ENCODE results near the gene AKR1B15. TPM values are rescaled to one million over a fixed set of nuclear protein-coding genes. Genes with fewer than 3 reads are reported as not detected.
"Not testable (repeated sequence)": the region's sequence is repeated elsewhere in the genome, so short reads cannot be mapped to it uniquely, and the experiment has no call there.

The AKR1B15 gene
- not detected in 2 replicates for total RNA-seq (2014; rRNA removed; shearing (Covaris generic))

DNA sequence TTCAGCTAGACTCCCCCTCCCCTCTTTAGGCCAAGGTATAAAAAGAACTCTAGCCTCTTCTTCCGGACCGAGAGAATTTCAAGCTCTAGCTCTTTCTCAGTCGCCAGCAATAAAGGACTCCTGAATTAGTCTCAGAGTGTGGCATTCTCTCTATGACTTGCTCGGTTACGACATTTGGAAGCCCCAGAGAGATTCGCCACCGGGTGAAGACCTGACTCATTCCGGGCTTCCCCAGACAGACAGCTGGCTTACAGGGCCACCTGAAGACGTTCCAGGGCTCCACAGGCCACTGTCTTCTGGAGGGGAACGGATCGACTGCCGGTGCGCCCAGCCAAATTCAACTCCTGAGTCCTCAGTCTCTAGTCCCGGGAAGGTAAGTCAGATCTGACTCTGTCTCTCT, at the start of gene AKR1B15:
TSS of gene AKR1B15 (plus strand) at position 234 of the 400 bp plus-strand sequence. CDS start 15,510 bp downstream, outside the sequence.
- DNase-seq (ENCODE audit: low spot score): no peak

DNA sequence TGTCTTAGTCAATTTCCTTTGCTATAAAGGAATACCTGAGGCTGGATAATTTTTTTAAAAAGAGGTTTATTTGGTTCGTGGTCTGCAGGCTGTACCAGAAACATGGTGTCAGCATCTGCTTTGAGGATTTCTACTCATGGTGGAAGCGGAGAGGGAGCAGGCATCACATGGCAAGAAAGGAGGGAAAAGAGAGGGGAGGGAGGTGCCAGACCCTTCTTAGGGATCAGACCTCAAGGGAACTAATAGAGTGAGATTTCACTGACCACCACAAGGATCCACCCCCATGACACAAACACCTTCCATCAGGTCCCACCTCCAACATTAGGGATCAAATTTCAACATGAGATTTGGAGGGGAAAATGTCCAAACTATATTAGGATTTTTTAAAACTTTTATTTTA, 48.5 kb upstream of the AKR1B15 start:
- no peak for DNase-seq (ENCODE audit: low spot score)

DNA sequence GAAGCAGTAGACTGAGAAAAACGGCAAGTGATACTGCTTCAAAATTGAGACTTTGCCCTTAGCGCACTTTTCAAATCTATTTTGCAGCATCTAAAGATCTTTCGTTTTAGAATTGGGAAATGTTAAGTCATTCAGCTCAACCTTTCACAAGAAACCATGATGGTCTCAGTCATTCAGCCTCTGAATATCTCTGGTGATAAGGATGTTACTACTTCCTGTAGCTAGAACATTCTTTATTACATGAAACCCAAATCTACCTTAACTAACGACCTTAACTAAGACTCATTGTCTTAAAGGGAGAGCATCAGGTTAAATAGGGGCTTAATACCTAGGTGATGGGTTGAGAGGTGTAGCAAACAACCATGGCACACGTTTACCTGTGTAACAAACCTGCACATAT, 47.9 kb upstream of the AKR1B15 start:
- DNase-seq (ENCODE audit: low spot score): no peak

DNA sequence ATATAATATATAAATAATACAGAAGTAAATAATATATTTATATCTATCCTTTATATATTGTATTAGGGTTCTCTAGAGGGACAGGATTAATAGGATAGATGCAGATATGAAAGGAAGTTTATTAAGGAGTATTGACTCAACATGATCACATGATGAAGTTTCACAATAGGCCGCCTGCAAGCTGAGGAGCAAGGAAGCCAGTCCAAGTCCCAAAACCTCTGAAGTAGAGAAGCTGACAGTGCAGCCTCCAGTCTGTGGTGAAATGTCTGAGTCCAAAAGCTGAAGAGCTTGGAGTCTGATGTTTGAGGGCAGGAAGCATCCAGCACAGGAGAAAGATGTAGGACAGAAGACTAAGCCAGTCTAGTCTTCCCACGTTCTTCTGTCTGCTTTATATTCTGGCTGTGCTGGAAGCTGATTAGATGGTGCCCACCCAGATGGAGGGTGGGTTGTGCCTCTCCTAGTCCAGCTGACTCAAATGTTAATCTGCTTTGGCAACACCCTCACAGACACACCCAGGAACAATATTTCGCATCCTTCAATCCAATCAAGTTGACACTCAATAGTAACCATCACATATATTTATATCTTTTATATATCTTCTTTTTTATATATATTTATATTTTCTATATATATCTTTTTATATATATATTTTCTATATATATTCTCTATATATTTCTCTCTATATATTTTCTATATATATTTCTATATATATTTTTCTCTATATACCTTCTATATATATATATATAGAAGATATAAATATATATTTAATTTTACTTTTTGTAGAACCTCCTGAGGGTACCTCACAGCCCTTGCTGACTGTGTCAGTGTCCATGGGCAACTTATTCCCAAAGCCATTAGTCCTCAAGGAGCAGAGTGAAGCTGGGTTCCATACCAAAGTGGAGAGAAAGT, 46.2 kb upstream of the AKR1B15 start:
- DNase-seq (ENCODE audit: low spot score): no peak

DNA sequence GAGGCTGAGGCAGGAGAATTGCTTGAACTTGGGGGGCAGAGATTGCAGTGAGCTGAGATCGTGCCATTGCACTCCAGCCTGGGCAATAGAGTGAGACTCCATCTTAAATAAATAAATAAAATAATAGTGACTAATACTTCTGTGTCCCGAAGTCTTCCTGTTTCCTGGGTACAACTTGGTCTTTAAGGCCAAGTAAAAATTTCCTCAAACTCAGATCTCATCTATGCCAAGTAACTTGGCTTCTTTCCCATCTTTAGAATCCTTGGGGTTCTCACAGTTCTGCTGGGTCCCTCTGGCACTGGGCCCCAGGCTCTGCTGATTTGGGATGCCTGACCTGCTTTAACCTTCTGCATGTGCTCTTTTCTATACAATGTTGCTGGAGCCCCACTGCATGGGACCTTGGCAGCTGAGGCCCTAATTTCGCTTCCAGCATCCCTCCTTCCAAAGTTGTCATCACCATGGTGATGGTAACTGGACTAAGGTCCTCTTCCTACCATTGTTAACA, 44.2 kb upstream of the AKR1B15 start:
- no peak for DNase-seq (ENCODE audit: low spot score)

DNA sequence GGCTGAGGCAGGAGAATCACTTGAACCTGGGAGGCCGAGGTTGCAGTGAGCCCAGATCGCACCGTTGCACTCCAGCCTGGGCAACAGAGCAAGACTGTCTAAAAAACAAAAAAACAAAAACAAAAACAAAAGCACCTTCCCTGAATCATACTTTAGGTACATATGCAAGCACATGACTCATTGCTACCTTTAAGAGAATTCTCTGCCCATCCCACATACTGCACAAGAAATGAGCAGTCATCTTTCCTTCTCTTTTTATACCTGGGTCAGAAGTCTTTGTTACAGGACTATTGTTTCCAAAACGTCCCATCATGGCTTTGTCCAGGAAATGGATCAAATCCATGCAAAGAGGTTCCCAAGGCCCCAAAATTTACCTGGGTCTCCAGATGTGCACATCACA, 43.1 kb upstream of the AKR1B15 start:
- DNase-seq (ENCODE audit: low spot score): no peak

DNA sequence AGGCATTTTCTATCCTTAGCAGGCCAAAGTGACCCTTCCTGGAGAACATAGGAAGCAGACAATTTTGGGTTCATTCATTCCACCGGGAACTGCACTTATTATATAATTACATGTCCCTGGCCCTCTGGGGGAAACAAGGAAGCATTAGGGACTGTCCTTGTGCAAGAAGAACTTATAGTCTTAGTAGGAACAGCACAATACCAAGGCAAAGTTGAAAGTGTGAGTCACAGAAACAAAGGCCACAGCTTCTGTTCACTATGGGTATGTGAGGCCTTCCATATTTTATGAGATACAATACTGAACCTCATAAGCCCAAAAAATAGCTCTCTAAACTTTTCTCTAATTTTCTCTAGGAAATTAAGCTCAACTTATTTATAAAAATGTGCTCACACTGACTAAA, 39.9 kb upstream of the AKR1B15 start:
- no peak for DNase-seq (ENCODE audit: low spot score)

DNA sequence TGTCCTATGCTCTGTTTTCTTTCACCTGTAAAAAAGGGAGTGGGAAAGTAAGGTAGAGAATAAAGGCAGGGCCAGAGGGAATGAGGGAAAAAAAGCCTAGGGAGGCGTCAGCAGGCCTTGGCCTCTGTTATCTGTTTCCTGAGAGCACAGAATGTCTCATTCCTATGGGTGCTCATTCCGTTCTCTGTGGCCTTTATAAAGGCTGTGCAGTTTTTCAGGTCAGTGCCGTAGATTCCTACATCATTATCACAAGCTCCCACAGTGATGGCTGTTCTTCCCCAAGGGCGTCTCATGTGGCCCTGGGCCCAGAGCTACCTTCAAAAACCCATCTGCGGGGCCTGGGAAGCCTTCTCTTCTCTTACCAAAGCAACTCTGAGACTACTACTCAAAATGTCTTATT, 38.3 kb upstream of the AKR1B15 start:
- no peak for DNase-seq (ENCODE audit: low spot score)

DNA sequence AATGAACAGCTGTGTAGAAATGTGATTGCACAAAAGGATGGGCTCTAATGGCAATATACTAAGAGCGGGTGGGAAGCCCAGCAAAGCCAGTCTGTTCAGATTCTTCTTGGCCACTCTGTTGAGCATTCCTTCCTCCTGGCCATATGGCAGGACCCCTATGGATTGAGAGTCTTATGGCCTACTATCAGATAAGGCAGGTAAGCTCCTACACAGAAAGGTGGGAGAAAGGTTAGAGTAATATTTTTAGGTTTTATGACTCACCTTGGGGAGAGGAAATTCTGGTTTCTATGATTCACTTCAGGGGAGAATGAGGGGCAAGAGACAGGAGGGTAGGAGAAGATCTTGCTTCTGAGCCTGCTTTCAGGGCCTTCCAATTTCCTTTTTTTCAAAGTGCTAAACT, 36.6 kb upstream of the AKR1B15 start:
- peak; percentile 55 for DNase-seq (ENCODE audit: low spot score)

DNA sequence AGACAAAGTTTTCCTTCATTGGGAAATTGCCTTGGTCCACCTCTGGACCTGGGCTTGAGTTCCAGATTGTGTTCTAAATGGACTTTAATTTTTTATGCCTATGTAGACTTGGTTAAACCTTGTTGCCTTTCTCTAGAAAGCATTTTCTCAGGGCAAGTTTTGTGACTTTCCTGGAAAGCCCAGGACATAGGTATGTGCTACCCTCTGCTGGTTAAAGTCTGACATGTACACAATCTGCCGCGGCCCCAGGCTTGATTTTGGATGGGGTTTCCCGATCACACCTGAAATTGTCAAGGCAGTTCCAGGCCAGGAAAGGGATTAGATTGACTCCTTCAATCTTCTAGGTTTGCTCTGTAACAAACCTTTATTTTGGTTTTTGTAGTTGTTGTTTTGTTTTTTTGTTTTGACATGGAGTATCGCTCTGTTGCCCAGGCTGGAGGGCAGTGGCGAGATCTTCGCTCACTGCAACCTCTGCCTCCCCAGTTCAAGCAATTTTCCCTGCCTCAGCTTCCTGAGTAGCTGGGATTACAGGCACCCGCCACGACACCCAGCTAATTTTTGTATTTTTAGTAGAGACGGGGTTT, 35.6 kb upstream of the AKR1B15 start:
- peak; percentile 87 for DNase-seq (ENCODE audit: low spot score)

DNA sequence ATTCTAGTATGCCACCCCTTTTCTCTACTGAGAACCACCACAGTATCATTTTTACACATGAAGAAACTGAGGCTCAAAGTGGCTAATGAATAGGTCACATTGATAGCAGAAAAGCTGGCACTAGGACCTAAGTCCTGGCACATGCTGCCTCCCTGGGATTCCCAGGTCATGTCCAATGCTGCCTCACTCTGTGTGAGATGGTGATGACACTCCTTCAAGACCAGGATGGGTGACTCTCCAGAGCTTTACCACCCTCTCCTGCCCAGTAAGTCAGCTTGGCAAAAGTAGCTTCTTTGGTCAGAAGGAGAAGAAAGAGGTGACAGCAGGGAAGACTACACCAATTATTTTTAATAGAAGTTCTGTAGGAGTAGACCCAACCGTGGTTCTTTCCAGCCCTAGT, 34.8 kb upstream of the AKR1B15 start:
- DNase-seq (ENCODE audit: low spot score): no peak

DNA sequence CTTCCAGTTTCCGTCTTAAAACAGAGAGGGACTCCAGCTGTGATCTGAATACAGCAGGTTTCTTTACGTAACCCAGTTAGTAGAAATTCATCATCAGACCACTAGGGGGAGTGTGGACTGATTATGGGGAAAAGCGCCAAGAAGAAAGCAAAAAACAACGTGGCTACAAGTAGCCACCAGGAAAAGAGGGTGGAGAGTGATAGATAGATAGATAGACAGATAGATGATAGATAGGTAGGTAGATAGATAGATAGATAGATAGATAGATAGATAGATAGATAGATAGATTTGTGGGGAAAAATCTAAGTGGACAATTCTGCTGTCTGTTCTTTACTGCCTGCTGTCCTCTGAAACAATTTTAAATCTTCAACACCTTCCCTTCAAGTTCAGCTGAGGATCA, 34.2 kb upstream of the AKR1B15 start:
- DNase-seq (ENCODE audit: low spot score): peak; percentile 93

DNA sequence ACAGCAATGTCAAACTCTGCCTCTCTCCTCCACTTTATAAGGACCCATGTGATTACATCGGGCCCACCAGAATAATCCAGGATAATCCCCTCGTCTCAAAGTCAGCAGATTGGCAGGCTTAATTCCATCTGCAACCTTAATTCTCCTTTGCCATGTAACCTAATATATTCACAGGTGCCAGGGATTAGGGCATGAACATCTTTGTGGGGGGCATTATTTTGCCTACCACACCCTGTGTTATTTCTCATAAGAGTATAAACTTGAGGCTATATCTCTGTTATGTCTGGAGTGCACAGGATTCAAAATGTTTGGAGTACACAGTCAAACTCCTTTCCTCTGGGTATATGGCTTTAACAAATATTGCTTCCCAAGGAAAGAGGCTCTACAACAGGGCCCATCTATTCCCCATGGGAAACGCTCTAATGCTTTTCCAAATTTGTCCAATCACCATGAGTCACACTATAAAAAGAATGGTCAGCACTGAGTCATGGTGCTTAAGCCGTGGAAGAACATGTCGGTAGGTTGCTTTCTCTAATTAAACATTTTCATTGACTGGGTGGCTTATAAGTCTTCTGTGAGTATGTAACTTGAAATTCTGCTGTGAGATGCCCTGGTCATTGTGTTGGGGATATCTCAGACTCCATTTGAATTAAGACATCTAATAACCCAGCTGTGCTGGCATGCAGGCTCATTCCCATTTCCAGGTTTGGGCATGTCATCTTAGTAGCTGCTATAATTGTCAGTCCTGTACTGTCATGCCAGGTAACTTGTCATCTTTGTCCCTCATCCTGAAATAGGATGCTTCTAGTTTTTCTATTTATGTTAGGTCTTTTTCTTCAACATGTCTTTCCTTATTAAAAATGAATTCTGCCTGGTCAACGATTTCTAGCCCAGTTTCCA, 33.1 kb upstream of the AKR1B15 start:
- DNase-seq (ENCODE audit: low spot score): peak; percentile 47

DNA sequence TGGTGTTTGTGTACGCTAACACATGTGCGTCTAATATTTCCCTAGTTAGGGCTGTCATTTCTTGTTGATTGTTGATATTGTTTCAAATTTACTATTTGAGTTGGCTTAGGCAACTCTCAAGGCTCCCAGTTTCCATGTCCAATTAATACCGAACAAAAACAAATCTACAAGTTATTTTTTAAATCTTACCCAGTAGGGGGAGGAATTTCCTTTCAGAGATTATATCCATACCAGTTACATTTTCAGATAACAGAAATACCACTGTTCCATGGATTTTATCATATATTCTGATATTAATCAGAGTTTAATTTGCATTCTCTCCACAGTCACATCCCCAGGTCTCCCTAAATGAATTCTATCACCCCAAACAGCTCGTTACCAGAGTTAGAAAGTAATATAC, 28.8 kb upstream of the AKR1B15 start:
- peak; percentile 27 for DNase-seq (ENCODE audit: low spot score)

DNA sequence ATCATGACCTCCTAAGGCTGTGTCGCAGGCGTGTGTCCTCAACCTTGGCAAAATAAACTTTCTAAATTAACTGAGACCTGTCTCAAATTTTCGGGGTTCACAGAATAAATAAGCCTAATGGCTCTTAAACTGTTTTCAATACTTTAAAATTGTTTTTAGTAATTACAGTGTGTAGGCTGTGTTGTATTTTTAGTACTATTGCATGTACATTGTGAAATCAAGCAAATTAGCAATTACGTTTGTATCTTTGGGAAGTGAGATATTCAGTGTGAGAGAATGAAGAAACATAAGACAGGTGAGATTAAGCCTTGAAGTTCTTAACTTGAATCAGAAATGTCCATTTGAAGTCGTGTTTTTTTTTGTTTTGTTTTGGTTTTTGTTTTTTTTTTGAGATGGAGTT, 26.3 kb upstream of the AKR1B15 start:
- DNase-seq (ENCODE audit: low spot score): no peak

DNA sequence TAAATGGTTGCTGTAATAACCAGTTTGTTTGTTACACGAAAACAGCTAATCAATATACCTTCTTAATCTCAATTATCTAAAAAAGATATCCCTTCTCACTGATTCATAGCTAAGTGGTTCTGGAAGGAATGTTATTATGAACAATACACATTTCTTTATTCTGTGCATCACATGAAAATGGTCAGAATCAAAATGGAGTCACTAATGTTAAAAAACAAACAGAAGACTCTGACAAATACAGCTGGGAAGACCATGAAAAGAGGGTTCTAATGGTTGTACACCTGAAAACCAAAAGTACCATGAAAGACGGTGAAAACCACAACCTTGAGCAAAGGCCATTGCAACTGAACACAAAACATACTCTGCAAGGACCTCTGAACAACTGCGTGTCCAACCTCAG, 23.5 kb upstream of the AKR1B15 start:
- DNase-seq (ENCODE audit: low spot score): not testable (repeated sequence)

DNA sequence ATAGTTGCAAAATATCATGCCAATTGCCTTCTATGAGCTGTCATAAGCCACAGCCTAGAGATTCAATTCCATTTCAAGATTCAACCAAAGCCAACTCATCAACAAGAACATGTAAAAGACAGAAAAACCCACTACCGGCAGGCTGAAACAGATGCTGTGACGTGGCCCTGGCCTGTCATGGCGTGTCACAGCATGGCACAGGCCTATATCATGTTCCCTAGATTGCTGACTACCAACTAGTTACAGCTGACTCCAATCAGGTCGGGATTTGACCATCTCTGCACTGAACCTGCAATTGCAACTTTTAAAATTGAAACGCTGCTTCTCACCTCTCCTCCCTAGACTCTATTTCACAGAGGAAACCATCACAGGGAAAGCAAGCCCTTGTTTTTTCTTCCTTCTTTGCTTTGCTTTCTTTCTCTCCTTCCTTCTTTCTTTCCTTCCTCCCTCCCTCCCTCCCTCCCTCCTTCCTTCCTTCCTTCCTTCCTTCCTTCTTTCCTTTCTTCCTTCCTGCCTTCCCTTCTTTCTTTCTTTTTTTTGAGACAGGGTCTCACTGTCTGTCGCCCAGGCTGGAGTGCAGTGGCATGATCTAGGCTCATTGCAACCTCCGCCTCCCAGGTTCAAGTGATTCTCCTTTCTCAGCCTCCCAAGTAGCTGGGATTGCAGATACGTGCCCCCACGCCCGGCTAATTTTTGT, 22.2 kb upstream of the AKR1B15 start:
- not testable (repeated sequence) for DNase-seq (ENCODE audit: low spot score)

DNA sequence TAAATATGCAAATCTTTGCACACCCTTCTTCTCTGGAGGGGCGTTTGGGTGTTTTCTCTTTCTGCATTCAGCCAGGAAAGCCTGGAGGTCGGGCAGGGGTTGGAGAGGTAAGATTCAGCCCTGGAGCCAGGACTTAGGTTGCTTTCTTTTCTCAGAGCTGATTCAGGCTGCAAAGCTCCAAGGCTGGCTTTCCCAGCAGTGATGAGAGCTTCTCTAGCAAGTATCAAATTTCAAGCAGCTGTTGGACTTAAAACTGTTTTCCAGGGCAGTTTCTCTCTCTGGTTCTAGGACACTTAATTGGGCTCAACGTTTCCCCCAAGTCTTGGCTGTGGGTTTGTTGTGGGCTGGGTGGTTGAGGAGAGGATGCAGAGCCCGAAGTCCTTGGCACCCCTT, 20.9 kb upstream of the AKR1B15 start:
- DNase-seq (ENCODE audit: low spot score): peak; percentile 24

DNA sequence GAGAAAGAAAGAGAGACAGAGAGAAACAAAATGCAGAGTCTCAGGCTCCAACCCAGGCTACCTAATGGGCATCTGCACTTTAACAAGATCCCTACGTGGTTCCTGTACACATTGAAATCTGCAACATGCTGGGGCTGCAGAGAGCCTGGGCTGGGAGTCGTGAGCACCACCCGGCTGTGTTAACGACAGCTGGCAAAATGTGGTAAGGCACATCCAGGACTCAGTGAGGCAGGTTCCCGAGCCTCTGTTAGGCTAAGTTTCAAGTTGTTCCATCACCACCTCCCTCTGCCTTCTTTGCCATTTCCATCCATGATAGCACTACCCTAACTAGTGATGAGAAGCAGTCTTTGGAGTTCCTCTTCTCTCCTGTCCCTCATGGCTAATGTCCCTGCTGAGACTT, 20.2 kb upstream of the AKR1B15 start:
- DNase-seq (ENCODE audit: low spot score): no peak

DNA sequence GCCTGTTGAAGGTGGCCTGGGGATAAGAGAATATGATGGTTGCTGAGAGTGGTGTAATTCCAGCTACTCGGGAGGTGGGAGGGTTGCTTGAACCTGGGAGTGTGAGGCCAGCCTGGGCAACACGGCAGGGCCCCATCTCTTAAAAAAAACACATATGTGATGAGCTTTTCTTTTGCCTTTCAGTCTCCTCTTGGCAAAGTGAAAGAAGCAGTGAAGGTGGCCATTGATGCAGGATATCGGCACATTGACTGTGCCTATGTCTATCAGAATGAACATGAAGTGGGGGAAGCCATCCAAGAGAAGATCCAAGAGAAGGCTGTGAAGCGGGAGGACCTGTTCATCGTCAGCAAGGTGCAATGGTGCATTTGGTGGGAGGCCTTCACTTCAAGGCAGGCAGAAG, 18.4 kb upstream of the AKR1B15 start:
- no peak for DNase-seq (ENCODE audit: low spot score)
